ENCODE data around the gene AFF2.

Gene AFF2

GRCh38 chrX:148588649-148589310 is 88.4 kb downstream of the AFF2 start:
- DNase-seq (ENCODE audit: low spot score): no peak

- DNase-seq (ENCODE audit: low spot score): no peak
Measured at GRCh38 chrX:148592595-148592994, 92.2 kb downstream of the AFF2 start.

GRCh38 chrX:148593146-148593545 is 92.7 kb downstream of the AFF2 start:
- no peak for DNase-seq (ENCODE audit: low spot score)

GRCh38 chrX:148593987-148594386 is 93.6 kb downstream of the AFF2 start:
- DNase-seq (ENCODE audit: low spot score): no peak

- DNase-seq (ENCODE audit: low spot score): no peak
Measured at GRCh38 chrX:148599404-148599803, 99.0 kb downstream of the AFF2 start.

- no peak for DNase-seq (ENCODE audit: low spot score)
Measured at GRCh38 chrX:148600131-148600530, 99.7 kb downstream of the AFF2 start.

- no peak for DNase-seq (ENCODE audit: low spot score)
Measured at GRCh38 chrX:148600581-148600980, 100.2 kb downstream of the AFF2 start.

- no peak for DNase-seq (ENCODE audit: low spot score)
Measured at GRCh38 chrX:148601034-148601433, 100.6 kb downstream of the AFF2 start.

- DNase-seq (ENCODE audit: low spot score): no peak
Measured at GRCh38 chrX:148609515-148610327, 109.3 kb downstream of the AFF2 start.

- no peak for DNase-seq (ENCODE audit: low spot score)
Measured at GRCh38 chrX:148610328-148610698, 109.9 kb downstream of the AFF2 start.

- no peak for DNase-seq (ENCODE audit: low spot score)
Measured at GRCh38 chrX:148611993-148612392, 111.6 kb downstream of the AFF2 start.

GRCh38 chrX:148612431-148612830 is 112.0 kb downstream of the AFF2 start:
- no peak for DNase-seq (ENCODE audit: low spot score)

- no peak for DNase-seq (ENCODE audit: low spot score)
Measured at GRCh38 chrX:148613636-148614035, 113.2 kb downstream of the AFF2 start.

- DNase-seq (ENCODE audit: low spot score): no peak
Measured at GRCh38 chrX:148615491-148615890, 115.1 kb downstream of the AFF2 start.

- DNase-seq (ENCODE audit: low spot score): no peak
Measured at GRCh38 chrX:148618470-148619445, 118.3 kb downstream of the AFF2 start.

GRCh38 chrX:148620023-148620422 is 119.6 kb downstream of the AFF2 start:
- DNase-seq (ENCODE audit: low spot score): no peak

- DNase-seq (ENCODE audit: low spot score): no peak
Measured at GRCh38 chrX:148624951-148625474, 124.6 kb downstream of the AFF2 start.

GRCh38 chrX:148628621-148629020 is 128.2 kb downstream of the AFF2 start:
- DNase-seq (ENCODE audit: low spot score): no peak

GRCh38 chrX:148629434-148629833 is 129.0 kb downstream of the AFF2 start:
- no peak for DNase-seq (ENCODE audit: low spot score)

- no peak for DNase-seq (ENCODE audit: low spot score)
Measured at GRCh38 chrX:148632444-148632843, 132.0 kb downstream of the AFF2 start.

GRCh38 chrX:148633218-148633908 is 132.9 kb downstream of the AFF2 start:
- no peak for DNase-seq (ENCODE audit: low spot score)

- no peak for DNase-seq (ENCODE audit: low spot score)
Measured at GRCh38 chrX:148634591-148634990, 134.2 kb downstream of the AFF2 start.

Data from hepatic stellate cell (primary cell).